ENCODE data around the gene CDC16.
"Not testable (repeated sequence)": the region's sequence is repeated elsewhere in the genome, so short reads cannot be mapped to it uniquely, and the experiment has no call there.

The CDC16 gene

GRCh38 chr13:114234645-114235421 lies at the start of gene CDC16:
Gene CDC16 (plus strand): TSS chr13:114234897. CDS start chr13:114235085, 188 bp downstream.
- DNase-seq (ENCODE audit: low read depth) = peak; percentile 75
- H3K4me3 ChIP-seq (ENCODE audit: low read depth, low read length) = peak within 1 kb of the TSS; percentile 89
- TF ChIP-seq CTCF (IDR thresholded peaks at IDR 0.05; ENCODE audit: low read depth, low read length, missing control alignments) = peak; percentile 6

- H3K4me3 ChIP-seq (ENCODE audit: low read depth, low read length) = no peak overlapping the region
- DNase-seq (ENCODE audit: low read depth) = no peak
- no peak for TF ChIP-seq CTCF (IDR thresholded peaks at IDR 0.05; ENCODE audit: low read depth, low read length, missing control alignments)
These were observed 49.3 kb upstream of the CDC16 start for GRCh38 chr13:114185182-114185971.

GRCh38 chr13:114194853-114195252 lies 39.8 kb upstream of the CDC16 start:
- H3K4me3 ChIP-seq (ENCODE audit: low read depth, low read length) = no peak overlapping the region
- no peak for DNase-seq (ENCODE audit: low read depth)
- no peak for TF ChIP-seq CTCF (IDR thresholded peaks at IDR 0.05; ENCODE audit: low read depth, low read length, missing control alignments)

GRCh38 chr13:114196629-114197028 lies 38.1 kb upstream of the CDC16 start:
- TF ChIP-seq CTCF (IDR thresholded peaks at IDR 0.05; ENCODE audit: low read depth, low read length, missing control alignments) = no peak
- no peak for DNase-seq (ENCODE audit: low read depth)

GRCh38 chr13:114198556-114198955 lies 36.1 kb upstream of the CDC16 start:
- H3K4me3 ChIP-seq (ENCODE audit: low read depth, low read length) = no peak overlapping the region
- no peak for TF ChIP-seq CTCF (IDR thresholded peaks at IDR 0.05; ENCODE audit: low read depth, low read length, missing control alignments)
- DNase-seq (ENCODE audit: low read depth) = no peak

More at GRCh38 chr13:114196629-114197028, 38.1 kb upstream of the CDC16 start:
- H3K4me3 ChIP-seq (ENCODE audit: low read depth, low read length) = no peak overlapping the region

GRCh38 chr13:114199526-114199925 lies 35.2 kb upstream of the CDC16 start:
- not testable (repeated sequence) for DNase-seq (ENCODE audit: low read depth); H3K4me3 ChIP-seq (ENCODE audit: low read depth, low read length)

- DNase-seq (ENCODE audit: low read depth) = no peak
- no peak overlapping the region for H3K4me3 ChIP-seq (ENCODE audit: low read depth, low read length)
- TF ChIP-seq CTCF (IDR thresholded peaks at IDR 0.05; ENCODE audit: low read depth, low read length, missing control alignments) = no peak
These were observed 34.7 kb upstream of the CDC16 start for GRCh38 chr13:114199954-114200353.

All from GM12864 (cell line).